ENCODE measurements around the gene SSR2. TPM values are rescaled to one million over a fixed set of nuclear protein-coding genes. Genes with fewer than 3 reads are reported as not detected.
A peak's percentile ranks its signal among the peaks of the same experiment; 100 is the strongest.
"Not testable (repeated sequence)": the region's sequence is repeated elsewhere in the genome, so short reads cannot be mapped to it uniquely, and the experiment has no call there.

The SSR2 gene
- total and polyA plus RNA-seq, 5 experiments from 2014 or later = 199 to 396 (median 345) TPM

DNA sequence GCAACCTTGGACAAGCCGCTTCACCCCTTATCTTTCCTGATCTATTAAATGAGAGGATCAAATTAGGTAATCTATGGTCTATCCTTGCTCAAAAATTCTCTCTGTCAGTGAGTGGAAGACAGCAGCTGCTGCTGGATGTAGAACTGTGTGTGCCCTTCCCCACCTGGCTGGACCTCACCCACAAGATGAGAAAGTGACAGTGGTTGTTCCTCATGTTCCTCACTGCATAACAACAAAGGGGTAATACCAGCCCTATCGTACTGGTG lies 16.9 kb downstream of the SSR2 start:
- Mint-ChIP-seq H3K36me3 (peaks cover 0 to 16% (median 5%) of the 10 kb centered on the region in 3 donors), H3K27me3 (no peaks in the 10 kb centered on the region), H3K27ac (peak overlapping the region in 4 of 10 donors; percentile 11 to 58 (median 42)), H3K9me3 (no peaks in the 10 kb centered on the region), H3K4me3 (no peak overlapping the region), H3K4me1 (peaks cover 11 to 24% (median 15%) of the 10 kb centered on the region in 4 donors)
- POLR2A ChIA-PET = interaction anchor here (0.6 kb wide), 1 partner anchor 26 kb away, joined by 3 read pairs; no protein-coding TSS in a partner anchor
- ATAC-seq = no peak
- DNase-seq = no peak

DNA sequence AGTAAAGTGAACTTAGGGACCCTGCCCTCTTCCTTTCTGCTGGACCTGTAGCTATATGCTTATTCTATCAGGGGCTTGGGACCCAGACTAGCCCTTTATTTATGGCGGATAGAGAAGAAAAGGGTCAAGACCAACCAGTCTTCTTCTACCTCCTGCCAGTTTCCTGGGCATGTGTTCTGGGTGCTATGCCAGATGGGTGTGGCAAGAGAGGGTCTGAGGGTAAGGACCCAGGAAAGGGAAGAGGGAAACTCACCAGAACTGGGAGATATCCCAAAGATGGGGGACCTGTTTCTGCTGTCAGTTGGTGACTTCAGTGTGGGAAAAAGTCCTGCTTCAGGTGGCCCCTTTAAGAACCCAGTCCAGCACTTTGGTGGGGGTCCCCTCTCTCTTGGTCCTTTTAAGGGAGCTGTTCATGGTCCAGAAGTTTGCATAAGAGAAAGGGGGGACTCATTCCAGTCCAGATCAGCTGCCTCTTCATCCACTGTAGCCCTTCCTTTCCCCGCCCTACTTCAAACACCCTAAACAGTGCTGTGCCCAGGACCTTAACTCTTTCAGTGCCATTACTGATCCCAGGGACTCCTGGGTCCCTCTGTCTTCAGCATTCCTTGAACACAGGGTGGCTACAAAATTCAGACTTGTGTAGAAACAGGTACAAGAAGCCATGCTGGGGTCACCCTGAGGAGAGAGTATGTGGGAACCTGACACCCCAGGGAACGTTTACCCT lies 18.4 kb downstream of the SSR2 start:
- H3K27ac Mint-ChIP-seq = peak overlapping the region in 2 of 10 donors; percentile 49 to 70
- DNase-seq (no peak), ATAC-seq (no peak)
- no peaks in the 10 kb centered on the region for H3K9me3 Mint-ChIP-seq
- peak overlapping the region in 1 of 10 donors; percentile 30 for H3K4me3 Mint-ChIP-seq
- no peaks in the 10 kb centered on the region for H3K27me3 Mint-ChIP-seq
- H3K36me3 Mint-ChIP-seq = peaks cover 0 to 5% (median 0%) of the 10 kb centered on the region in 3 donors
- POLR2A ChIA-PET = no interaction called here
- peaks cover 11 to 19% (median 15%) of the 10 kb centered on the region in 4 donors for H3K4me1 Mint-ChIP-seq

DNA sequence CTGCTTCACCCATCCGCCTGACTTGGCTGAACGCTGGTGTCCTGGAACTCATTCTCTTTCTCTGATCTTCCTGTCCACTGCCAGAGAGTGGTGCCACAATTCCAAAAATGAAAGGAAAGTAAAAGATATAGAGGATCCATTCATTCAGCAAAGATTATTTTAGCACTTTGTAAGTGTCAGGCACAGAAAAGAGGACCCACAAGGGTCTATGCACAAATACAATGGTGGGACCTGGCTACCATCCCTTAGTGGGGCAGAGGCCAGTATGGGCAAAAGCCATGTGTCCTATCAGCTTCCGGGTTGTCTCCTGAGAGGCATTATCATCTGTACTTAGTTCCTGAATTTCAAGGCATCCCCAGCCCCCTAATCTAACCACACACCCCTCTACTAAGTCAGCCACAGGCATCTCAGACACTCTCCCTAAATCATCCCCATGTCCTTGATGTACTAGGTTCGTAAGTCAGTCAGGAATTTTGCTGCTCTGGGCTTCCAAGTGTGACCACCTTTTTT lies 19.0 kb downstream of the SSR2 start:
- H3K4me1 Mint-ChIP-seq = peaks cover 9 to 17% (median 15%) of the 10 kb centered on the region in 4 donors
- H3K4me3 Mint-ChIP-seq = no peak overlapping the region
- no peak for ATAC-seq
- no peak for DNase-seq
- POLR2A ChIA-PET = no interaction called here
- H3K36me3 Mint-ChIP-seq = peaks cover 0 to 2% (median 0%) of the 10 kb centered on the region in 3 donors
- H3K27me3 Mint-ChIP-seq = no peaks in the 10 kb centered on the region
- peak overlapping the region in 4 of 10 donors; percentile 10 to 45 (median 40) for H3K27ac Mint-ChIP-seq
- H3K9me3 Mint-ChIP-seq = no peaks in the 10 kb centered on the region

DNA sequence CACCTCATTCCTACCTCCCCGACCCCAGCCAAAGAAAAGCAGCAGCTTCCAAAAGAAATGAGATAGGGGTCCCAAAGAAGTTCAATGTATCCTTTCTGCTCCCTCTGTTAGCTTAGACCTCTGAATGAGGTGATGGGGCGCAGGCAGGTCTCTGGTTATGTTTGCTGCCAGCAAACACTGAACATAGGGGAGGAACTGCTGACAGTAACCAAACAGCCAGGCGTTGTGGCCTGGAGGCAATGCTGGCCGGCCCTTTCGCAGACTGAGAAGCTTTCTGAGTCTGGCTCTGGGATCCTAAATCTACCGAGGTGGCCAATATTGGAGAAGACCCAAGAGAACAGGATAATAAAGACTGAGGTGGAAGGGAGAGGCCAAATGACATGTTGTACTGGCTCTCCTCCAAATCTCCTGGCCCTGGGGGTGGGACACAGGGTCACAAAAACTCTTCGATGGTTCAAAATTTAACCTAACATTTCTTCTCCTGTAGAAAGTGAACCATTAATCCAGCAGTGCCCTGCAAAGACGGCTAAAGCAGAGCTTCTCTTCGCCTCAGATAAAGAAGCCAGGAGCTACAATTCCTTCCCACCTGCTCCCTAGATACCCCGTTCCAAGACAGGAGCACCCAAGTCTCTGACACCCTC lies 19.6 kb downstream of the SSR2 start:
- Mint-ChIP-seq H3K36me3 (no peaks in the 10 kb centered on the region), H3K4me1 (peaks cover 8 to 16% (median 14%) of the 10 kb centered on the region in 4 donors), H3K27ac (peak overlapping the region in 6 of 10 donors; percentile 10 to 65 (median 42)), H3K4me3 (no peak overlapping the region), H3K9me3 (no peaks in the 10 kb centered on the region), H3K27me3 (no peaks in the 10 kb centered on the region)
- no peak for DNase-seq
- no peak for ATAC-seq
- POLR2A ChIA-PET = no interaction called here

DNA sequence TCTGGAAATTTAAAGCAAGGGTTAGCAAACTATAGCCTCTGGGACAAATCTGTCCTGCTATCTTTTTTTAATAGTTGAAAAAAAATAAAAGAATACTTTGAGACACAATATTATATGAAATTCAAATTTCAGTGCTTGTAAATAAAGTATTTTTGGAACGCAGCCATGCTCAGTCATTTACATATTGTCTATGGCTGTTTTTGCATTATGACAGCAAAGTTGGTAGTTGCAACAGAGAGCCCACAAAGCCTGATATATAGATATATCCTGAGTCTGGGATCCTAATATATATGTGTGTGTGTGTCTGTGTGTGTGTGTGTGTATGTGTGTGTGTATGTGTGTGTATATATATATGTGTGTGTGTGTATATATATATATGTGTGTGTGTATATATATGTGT lies 20.8 kb downstream of the SSR2 start:
- H3K27me3 Mint-ChIP-seq = no peaks in the 10 kb centered on the region

DNA sequence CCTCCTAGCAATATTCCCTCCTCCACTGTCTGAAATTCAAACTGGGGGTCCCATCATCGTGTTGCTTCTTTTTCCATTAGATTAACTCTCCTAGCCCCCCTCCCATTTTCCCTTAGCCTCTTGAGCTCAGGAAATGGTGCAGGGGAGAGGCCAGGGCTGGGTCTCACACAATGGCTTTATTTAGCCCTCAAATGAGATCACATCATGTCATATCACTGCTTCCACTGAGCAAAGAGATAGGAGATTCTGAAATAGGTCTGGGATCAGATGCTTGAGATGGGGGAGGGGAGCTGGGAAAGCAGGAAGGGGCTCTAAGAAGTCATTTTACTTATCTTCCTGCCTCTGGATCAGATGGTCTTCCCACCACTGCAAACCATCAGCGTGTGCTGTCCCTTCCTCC lies 24.6 kb downstream of the SSR2 start:
- Mint-ChIP-seq H3K4me3 (no peak overlapping the region), H3K27me3 (no peaks in the 10 kb centered on the region), H3K36me3 (no peaks in the 10 kb centered on the region), H3K9me3 (no peaks in the 10 kb centered on the region), H3K27ac (peak overlapping the region in 2 of 10 donors; percentile 8 to 24), H3K4me1 (peaks cover 0 to 5% (median 1%) of the 10 kb centered on the region in 4 donors)
- no peak for DNase-seq
- POLR2A ChIA-PET = no interaction called here
- ATAC-seq = no peak

More for the DNA sequence above, 20.8 kb downstream of the SSR2 start:
- Mint-ChIP-seq H3K4me3 (no peak overlapping the region), H3K36me3 (no peaks in the 10 kb centered on the region), H3K4me1 (peaks cover 5 to 8% (median 6%) of the 10 kb centered on the region in 4 donors), H3K9me3 (no peaks in the 10 kb centered on the region), H3K27ac (no peak overlapping the region)
- DNase-seq (no peak), ATAC-seq (no peak)
- POLR2A ChIA-PET = no interaction called here

DNA sequence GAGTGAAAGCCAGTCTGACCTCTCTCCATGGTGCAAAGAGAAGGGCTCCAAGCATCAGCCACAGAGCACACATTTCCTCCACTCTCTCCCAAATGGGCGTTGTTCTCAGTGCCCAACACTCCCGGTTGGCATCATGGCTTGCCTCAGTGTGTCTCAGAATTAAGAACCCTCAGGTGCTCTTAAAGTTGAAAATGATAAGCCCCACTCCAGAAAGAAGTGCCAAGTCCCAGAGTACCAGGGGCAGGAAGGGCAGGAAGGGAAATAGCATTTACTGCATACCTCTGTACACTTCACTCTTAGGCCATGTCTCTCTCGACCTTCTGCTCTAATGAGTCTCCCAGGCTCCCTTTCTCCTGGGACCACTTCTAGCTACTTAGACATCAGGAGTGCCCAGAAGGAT lies 27.2 kb downstream of the SSR2 start:
- Mint-ChIP-seq H3K4me3 (no peak overlapping the region), H3K27ac (peak overlapping the region in 1 of 10 donors; percentile 17), H3K36me3 (no peaks in the 10 kb centered on the region), H3K4me1 (peaks cover 8 to 24% (median 11%) of the 10 kb centered on the region in 4 donors), H3K9me3 (no peaks in the 10 kb centered on the region), H3K27me3 (no peaks in the 10 kb centered on the region)
- DNase-seq = no peak
- ATAC-seq = no peak
- POLR2A ChIA-PET = interaction anchor here (0.7 kb wide), 2 partner anchors 26 to 352 kb away, joined by 4 to 6 read pairs; no protein-coding TSS in a partner anchor

DNA sequence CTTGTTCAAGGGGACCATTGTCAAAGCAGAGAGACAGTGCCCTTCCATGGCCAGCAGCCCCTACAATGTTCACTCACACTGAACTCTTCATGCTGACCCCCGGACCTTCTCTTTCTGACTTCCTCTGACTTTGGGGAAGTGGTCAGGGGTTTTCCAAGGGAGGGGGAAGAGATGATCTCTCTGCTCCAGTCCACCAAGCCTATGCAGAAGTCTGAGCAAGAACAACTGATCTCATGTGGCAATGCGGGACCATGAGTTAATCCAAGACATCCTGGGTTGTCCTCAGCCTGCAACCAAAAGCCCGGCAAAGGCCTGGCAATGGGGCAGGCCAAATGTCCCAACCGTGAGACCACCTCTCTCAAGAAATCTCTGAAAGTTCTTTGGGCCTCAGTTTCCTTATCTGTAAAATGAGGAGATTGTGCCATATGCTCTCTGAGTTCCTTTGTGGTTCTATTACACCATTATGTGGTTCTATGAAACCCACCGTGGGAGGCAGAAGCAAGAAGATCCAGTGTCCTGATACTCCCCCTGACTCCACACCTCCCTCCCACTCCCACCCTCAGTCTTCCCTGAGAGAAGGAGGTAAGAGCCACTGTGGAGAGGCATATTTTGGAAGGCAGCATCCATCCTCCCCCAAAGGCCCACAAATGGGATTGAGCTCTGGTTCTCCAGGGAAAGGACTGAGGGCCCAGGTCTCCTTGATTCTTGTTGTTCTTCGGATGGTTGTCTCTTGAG lies 30.6 kb downstream of the SSR2 start:
- POLR2A ChIA-PET = interaction anchor here (0.6 to 26.8 kb wide), 8 partner anchors 10 to 381 kb away, joined by 3 to 612 read pairs (median 4); partner anchors contain the start of genes ARHGEF2 and MSTO1
- Mint-ChIP-seq H3K27ac (no peak overlapping the region), H3K9me3 (no peaks in the 10 kb centered on the region), H3K4me3 (no peak overlapping the region), H3K27me3 (no peaks in the 10 kb centered on the region), H3K36me3 (no peaks in the 10 kb centered on the region), H3K4me1 (peaks cover 7 to 27% (median 12%) of the 10 kb centered on the region in 4 donors)
- ATAC-seq = no peak
- no peak for DNase-seq

DNA sequence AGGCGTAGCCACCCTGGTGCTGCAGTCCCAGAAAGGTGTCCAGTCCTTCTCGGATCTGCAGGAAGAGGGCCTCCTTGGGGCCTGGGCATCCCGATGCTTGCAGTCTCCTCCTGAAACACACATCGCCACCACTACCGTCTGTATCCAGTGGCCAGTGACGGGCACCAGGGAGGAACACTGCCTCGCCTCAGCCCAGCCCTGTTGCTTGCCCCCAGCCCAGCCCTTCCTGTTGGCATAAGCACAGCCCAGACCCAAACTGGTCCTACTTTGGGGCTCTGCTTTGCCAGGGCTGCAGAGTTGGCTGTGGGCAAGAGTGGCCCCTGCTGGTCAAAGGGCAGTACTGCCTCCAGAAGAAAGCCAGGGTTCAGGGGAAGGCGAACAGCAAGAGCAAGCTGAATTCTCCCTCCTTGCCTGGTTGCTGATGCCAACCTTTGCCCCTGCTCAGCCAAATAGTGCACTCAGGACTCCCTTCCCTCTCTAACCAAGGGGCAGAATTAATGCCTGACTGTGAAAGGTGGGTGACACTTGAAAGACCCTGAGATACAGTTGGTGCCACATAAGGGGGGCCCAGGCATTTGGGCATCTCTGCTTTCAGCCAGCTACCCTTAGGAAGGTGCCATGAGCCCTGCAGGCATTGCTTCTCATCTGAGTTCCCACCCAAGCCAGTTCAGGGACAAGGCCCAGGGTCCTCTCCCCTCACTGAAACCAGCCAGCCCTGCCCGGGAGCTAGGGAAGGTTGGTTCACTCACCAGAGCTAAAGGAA lies 31.3 kb downstream of the SSR2 start:
- POLR2A ChIA-PET = interaction anchor here (0.7 to 26.8 kb wide), 6 partner anchors 9 to 78 kb away, joined by 3 to 612 read pairs (median 7); partner anchors contain the start of gene ARHGEF2
- Mint-ChIP-seq H3K36me3 (no peaks in the 10 kb centered on the region), H3K9me3 (no peaks in the 10 kb centered on the region), H3K27me3 (no peaks in the 10 kb centered on the region), H3K4me3 (no peak overlapping the region), H3K27ac (peak overlapping the region in 6 of 10 donors; percentile 24 to 83 (median 43)), H3K4me1 (peaks cover 3 to 28% (median 13%) of the 10 kb centered on the region in 4 donors)
- ATAC-seq = peak; percentile 98 to 99
- DNase-seq = peak; percentile 61 to 89 (median 80)

DNA sequence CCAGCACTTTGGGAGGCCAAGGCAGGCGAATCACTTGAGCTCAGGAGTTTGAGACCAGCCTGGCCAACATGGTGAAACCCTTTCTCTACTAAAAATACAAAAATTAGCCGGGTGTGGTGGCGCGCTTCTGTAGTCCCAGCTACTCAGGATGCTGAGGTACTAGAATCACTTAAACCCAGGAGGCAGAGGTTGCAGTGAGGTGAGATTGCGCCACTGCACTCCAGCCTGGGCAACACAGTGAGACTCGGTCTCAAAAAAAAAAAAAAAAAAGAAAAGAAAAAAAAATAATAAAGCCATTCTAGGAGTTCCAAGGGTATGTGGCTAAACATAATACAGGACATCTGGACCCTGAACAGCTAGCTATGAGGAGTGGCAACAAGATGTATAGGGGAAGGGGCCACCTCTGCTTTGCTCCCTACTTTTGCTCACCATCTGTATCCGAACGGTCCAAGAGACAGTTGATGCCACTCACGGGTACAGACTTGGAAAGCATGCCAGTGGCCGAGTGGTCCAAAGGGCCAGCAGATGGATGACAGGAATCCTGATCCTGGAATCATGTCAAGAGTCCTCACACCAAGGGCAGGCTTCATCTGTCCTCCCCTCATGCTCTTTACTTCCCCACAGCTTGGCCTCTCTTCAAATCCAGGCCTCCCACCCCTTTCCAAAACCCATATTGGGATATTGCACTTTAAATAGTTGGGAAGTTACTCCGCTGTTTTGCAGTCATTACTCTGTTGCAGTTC lies 35.7 kb downstream of the SSR2 start:
- H3K36me3 Mint-ChIP-seq, H3K4me3 Mint-ChIP-seq, H3K27me3 Mint-ChIP-seq, DNase-seq, H3K9me3 Mint-ChIP-seq, ATAC-seq: not testable (repeated sequence)
- peak overlapping the region in 3 of 10 donors; percentile 13 to 38 (median 14) for H3K27ac Mint-ChIP-seq
- POLR2A ChIA-PET = interaction anchor here (0.6 to 26.8 kb wide), 8 partner anchors 22 to 97 kb away, joined by 3 to 612 read pairs (median 6); partner anchors contain the start of genes ARHGEF2, KHDC4 and MEX3A
- peaks cover 18 to 62% (median 54%) of the 10 kb centered on the region in 4 donors for H3K4me1 Mint-ChIP-seq

DNA sequence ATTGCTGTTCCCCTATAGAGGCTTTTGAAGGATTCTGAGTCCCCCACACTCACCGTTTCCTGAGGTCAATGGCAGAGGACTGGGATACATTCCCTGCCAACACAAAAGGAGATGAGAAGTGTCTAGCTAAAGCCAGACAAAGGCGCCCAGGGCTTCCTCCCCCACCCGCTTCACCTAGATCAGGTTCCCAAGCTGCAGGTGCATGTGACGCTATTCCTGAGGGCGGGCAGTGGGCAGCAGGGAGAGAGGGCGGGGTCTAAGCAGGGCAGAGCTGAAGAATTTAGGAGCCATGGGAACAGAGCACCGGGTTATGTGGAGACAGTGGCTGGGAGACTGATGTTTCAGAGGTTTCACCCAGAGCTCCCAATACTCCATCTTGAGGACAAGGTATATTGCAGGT lies 36.4 kb downstream of the SSR2 start:
- no peak for DNase-seq
- ATAC-seq = no peak
- H3K36me3 Mint-ChIP-seq = no peaks in the 10 kb centered on the region
- peak overlapping the region in 1 of 10 donors; percentile 52 for H3K4me3 Mint-ChIP-seq
- H3K27ac Mint-ChIP-seq = peak overlapping the region in 7 of 10 donors; percentile 51 to 93 (median 75)
- peaks cover 23 to 62% (median 57%) of the 10 kb centered on the region in 4 donors for H3K4me1 Mint-ChIP-seq
- no peaks in the 10 kb centered on the region for H3K27me3 Mint-ChIP-seq
- no peaks in the 10 kb centered on the region for H3K9me3 Mint-ChIP-seq
- POLR2A ChIA-PET = interaction anchor here (0.6 to 26.8 kb wide), 7 partner anchors 22 to 97 kb away, joined by 3 to 612 read pairs (median 6); partner anchors contain the start of genes ARHGEF2 and KHDC4
